DMS53 treated with DMSO at 0.1 percent for 48 hours (cell line): ENCODE measurements around the gene ADGRG1.

ENCODE experiments used
- DNase-seq: peaks from one replicate; lab custom pipeline; 2025; ENCODE audit not compliant: unreplicated experiment; lab: John Stamatoyannopoulos, UW

ADGRG1 gene

DNA sequence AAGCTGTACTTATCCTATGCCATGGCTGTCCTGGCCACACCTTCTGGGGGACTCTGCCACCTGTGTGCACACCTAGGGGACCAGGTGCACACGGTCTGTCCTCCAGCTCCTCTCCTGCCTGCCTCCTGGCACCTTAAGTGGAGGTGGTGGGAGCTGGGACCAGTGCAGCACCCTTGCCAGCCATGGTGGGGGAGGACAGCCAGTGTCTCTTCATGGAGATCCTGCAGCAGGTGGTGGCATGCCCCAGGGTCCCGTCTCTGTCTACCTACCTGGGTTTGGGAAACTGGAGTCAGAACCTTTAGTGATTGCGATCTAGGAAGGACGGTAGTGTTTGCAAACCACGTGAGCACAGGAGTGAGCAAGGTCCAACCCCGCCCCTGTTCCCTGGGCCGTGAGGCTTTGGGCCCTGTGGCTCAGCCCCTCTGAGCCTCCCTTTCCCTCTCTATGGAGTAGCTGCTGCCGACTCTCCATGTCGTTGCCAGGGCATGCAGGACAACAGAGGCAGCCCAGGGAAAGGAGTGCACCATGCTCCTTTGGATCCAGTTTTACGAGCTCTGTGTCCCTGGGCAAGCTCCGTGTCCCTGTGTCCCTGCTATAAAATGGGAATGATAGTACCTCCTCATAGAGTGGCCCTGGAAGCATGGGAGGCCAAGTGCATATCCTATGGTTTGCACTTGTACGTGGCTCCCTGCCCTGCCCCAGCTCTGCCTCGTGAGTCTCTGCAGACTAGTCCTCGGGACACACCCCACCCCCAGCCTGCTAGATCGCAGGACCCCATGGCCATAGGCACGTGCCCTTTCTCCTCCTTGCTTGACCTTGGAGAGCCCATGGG is 7.1 kb downstream of the ADGRG1 start:
- DNase-seq, result no peak

GRCh38 chr16:57636184-57636583 is 7.8 kb downstream of the ADGRG1 start:
- DNase-seq, result no peak

DNA sequence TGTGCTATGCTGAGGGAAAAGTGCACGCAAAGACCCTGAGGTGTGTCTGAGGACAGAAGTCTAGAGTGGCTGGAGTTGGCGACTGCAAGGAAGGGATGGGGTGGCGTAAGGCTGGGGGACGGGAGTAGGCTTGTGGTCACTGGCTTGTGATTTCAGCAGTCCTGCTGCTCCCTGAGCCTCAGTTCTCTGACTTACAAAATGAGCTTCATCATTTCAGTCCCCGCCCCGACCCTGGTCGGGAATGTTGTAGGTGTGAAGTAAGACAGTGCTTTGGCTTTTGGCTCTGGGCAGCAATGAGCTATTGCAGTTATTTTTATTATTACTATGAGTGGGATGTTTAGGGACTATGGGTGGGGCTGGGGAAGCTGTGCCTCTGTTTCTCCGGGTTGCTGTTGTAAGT is 8.6 kb downstream of the ADGRG1 start:
- DNase-seq, result no peak

GRCh38 chr16:57637424-57637823 is 9.0 kb downstream of the ADGRG1 start:
- no peak for DNase-seq

DNA sequence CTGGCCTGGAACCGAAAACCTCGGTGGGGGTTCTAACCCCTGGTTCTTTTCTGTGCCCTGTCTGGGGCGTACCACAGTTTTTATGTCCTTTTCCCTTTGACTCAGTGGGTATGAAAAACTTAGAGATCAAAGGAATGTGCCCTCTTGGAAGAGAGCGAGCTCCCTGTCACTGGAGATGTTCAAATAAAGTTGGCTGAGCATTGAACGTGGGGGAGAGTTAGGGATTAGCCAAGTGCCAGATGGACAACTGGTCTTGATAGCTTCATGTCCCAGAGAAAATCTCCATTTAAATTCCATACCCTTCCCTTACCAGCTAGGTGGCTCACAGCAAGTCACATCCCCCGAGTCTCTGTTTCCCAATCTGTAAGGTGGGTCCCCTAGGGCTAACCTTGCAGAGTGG is 9.5 kb downstream of the ADGRG1 start:
- no peak for DNase-seq

DNA sequence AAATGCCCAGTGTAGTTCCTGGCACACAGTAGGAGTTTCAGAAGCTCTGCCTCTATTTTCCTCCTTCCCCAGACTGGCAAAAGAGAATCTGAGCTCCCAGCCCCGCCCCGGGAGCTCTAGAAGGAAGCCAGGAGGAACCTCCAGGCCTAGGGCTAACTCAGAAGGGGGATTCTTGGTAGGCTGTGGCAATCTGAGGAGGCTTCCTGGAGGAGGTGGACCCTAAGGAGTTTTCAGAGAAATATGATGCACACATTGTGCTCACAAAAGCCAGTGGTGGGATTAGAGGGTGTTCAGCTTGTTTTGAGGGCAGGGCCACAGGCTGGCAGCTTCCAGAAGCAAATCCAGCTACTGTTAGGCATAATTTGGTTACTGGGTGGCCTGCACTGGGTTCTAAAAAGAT is 10.0 kb downstream of the ADGRG1 start:
- DNase-seq, result no peak

DNA sequence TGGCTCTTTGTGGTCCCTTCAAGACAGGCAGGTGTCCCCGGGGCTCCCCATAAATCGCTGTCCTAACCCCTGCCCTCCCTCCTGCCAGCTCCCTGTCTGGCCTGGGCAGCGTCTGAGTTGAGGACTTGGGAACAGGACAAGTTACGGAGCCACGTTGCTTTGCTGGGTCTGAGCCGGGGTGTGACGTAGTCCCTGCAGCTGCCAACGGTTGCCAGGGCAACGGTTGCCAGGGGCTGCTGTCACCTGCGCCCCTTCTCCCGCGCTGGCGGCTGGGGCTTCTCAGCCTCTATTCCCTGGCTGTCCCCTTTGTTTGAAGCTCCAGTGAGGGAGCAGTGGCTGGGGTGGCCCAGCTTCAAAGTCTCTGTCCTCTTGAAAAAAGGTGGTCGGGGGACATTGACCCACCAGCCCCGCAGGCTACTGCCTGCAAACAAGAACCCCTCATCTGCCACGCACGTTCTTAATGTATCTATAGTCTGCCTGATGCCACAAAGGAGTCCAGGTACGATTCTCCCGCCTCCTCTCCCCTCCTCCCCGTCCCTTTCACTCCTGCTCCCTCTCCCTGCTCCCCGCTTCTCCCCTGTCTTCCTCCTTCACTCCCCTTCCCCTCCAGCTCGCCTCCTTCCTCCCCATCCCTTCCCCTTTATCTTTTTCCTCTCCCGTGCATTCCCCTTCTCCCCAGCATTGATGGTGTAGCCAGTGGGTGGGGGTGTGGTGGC is 10.9 kb downstream of the ADGRG1 start:
- no peak for DNase-seq

DNA sequence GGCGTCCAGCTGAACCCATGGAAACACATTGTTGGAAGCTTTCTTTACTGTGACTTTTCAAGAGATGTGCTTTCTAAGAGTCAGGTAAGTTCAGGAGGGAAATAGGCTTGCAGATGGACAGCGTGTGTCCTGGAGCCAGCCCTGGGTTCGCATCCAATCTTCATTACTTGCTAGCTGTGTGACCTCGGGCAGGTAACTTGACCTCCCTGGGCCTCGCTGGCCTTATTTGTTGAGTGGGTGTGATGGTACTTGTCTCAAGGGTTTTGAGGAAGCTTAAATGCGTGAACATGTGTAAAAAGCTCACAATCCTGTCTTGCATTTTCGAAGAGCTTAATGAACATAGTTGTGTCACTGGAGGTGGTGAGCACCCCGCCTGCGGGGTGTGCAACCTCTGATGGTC is 11.8 kb downstream of the ADGRG1 start:
- no peak for DNase-seq

GRCh38 chr16:57640612-57641011 is 12.2 kb downstream of the ADGRG1 start:
- DNase-seq, result no peak

GRCh38 chr16:57642160-57643135 is 14.0 kb downstream of the ADGRG1 start:
- no peak for DNase-seq

DNA sequence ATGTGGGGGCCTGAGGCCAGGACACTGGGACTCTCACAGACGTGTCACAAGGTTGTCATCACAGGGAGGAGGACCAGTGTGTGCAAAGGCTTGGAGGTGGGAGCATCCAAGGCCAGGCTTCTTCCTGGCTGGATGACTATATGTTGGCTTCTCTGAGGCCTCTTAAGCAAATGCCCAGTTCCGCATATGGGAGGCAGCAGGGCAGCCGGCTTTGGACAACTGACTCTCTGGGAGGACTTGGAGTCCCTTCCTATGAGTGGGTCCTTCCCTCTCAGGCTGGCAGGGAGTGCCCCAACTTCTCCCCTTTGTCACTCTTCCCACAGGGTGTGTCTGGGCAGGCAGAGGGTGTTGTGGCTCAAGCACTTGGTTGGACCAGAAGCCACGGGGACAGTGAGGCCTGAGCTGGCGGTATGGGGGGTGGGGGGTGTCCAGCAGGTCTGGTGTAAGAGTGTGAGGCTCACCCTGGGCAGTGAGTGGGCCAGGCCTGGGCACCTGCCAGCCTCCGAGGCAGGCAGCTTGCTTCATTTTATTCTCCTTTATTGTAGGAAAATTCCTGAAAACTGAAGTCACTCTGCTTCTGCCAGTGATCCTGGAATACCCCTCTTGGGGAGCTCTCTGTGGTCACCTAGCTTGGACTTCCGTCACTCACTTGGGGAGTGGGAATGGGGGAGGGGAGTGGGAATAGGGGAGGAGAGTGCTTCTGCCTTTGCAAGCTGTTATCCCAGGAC is 14.9 kb downstream of the ADGRG1 start:
- DNase-seq, result no peak

- no peak for DNase-seq
These were observed 15.5 kb downstream of the ADGRG1 start for GRCh38 chr16:57643910-57644309.

GRCh38 chr16:57644383-57645014 is 16.1 kb downstream of the ADGRG1 start:
- DNase-seq, result no peak

- no peak for DNase-seq
These were observed 16.7 kb downstream of the ADGRG1 start for GRCh38 chr16:57645169-57645568.

GRCh38 chr16:57645691-57646387 is 17.4 kb downstream of the ADGRG1 start:
- DNase-seq, result no peak

DNA sequence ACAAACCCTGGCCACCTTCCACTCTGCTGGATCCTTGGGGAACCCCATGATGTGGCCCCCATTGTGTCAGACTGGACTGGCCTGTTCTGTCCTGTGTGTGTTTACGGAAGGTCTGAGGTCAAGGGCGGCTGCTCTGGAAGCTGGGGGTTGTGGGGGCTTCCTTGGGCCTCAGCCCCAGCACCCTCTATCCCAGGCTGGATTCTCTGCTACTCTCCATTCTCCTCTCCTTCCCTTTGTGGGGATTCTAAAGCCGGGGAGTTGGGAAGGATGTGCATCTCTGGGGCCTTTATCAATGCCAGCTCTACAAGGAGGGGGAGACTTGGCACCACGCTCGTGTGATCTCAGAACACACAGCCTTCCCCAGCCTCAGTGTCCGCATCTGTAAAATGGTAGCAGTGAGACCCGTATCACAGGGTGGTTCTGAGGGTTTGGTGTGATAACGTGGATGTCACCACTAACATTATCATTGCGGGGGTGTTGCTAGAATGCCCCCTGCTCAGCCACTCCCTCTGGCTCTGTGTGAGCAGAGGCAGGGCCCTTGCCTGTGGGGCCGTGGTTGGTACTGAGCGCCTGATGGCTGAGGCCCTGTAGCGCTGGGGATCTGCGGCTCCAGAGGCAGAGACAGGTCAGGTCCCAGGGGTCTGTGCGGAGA is 18.1 kb downstream of the ADGRG1 start:
- no peak for DNase-seq

DNA sequence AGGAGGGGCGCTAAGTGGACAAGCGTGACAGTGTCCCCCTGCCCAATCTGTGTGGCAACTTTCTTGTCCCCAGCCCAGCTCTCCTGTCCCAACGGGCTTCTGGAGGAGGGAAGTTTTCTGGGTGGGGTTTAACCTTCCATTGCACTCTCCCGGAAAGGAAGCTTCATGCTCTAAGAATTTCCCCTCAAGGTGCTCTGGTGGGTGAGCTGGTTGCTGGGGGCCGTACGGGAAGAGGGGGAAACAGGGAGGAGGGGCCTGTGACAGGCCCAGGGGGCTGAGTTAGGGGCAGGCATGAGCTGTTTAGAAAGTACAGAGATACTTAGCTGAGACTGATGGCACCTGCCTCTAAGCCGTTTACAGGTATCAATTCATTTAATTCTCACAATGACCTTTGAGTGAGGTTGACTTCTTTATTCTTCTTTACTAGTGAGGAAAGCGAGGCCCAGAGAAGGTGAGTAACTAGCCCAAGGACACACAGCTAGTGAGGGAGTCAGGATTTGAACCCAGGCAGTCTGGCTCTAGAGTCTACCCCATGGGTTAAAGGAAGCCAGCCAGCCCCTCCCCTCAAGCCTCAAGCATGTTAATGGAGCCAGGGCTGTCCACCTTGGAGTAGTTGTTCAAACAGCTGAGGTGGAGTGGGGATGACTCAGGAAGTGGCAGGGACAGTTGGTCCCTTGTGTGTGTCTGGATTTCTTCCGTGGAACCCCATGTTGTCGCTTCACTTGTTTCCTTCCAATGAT is 18.9 kb downstream of the ADGRG1 start:
- DNase-seq, result no peak

GRCh38 chr16:57648125-57648524 is 19.7 kb downstream of the ADGRG1 start:
- DNase-seq, result no peak
